HepG2 (cell line): ENCODE data around the gene PRKAR2A. TPM values are rescaled to one million over a fixed set of nuclear protein-coding genes. Genes with fewer than 3 reads are reported as not detected.
"Not testable (repeated sequence)": the region's sequence is repeated elsewhere in the genome, so short reads cannot be mapped to it uniquely, and the experiment has no call there.

Experiments used
- ATAC-seq: fragments of 200-7000 bp; cut with Tn5 transposase; 3 replicates; pipeline ENCODE4 v1.9.1; 2020; ENCODE audit warnings: mild to moderate bottlenecking, moderate library complexity
- BruUV-seq: library from RNA; stranded (reverse); fragments of 400-500 nt; replicated peaks from 2 replicates; lab custom pipeline; 2021; lab: Mats Ljungman, UMichigan
- CTCF ChIA-PET: fragments of 300-600 bp; formaldehyde crosslinking; extraction: SDS; loops from one replicate; lab custom pipeline; 2021; ENCODE audit warnings: low total read pairs, inconsistent platforms, low intra/inter-chr PET ratio; lab: Yijun Ruan, JAX
- POLR2A ChIA-PET: fragments of 350-600 bp; sonication (Branson Sonifier 250); formaldehyde crosslinking; loops from one replicate; lab custom pipeline; 2020; ENCODE audit warnings: antibody characterized with exemption, inconsistent platforms; lab: Yijun Ruan, JAX
- DNase-seq: peaks from one replicate; pipeline ENCODE4 v3.0.0-alpha.2; 2015; ENCODE audit warnings: low spot score
- FAIRE-seq: peaks from 3 replicates; lab custom pipeline; 2011; peaks lifted over from hg19 to GRCh38; lab: Jason Lieb, UNC
- H2AFZ ChIP-seq: one replicate; pipeline ENCODE4 v1.6.1; 2011; ENCODE audit warnings: low read length, inconsistent platforms
- H3K27ac ChIP-seq: fragments of 300-600 bp; 3 replicates; pipeline ENCODE4 v1.8.0; 2011; ENCODE audit warnings: mixed run types, mild to moderate bottlenecking, mixed read lengths, low read length, inconsistent platforms; ENCODE audit not compliant: insufficient read depth; ENCODE audit errors: extremely low read length
- H3K27me3 ChIP-seq, 2 experiments: fragments of 200-600 bp in 1 of 2; 2 replicates in 1 of 2; 3 replicates in 1 of 2; pipeline versions ENCODE4 v1.6.0 to v1.8.0; 2011; ENCODE audit warnings: low read length in 2 of 2, mild to moderate bottlenecking in 2 of 2, moderate library complexity in 2 of 2, inconsistent platforms in 1 of 2; ENCODE audit not compliant: insufficient read depth in 2 of 2, control insufficient read depth in 1 of 2
- H3K36me3 ChIP-seq, 2 experiments: fragments of 200-600 bp in 1 of 2; replicated peaks in 1 of 2; 2 replicates in 1 of 2; 3 replicates in 1 of 2; pipeline versions ENCODE4 v1.5.1 to v1.8.0; 2011; ENCODE audit warnings: low read length in 2 of 2, inconsistent platforms in 1 of 2; ENCODE audit not compliant: insufficient read depth in 2 of 2, control insufficient read depth in 1 of 2
- H3K4me1 ChIP-seq: 2 replicates; pipeline ENCODE4 v1.5.1; 2012; ENCODE audit warnings: low read length, inconsistent platforms; ENCODE audit not compliant: insufficient read depth
- H3K4me2 ChIP-seq: 2 replicates; pipeline ENCODE4 v1.6.0; 2011; ENCODE audit warnings: low read depth, low read length, inconsistent platforms
- H3K4me3 ChIP-seq, 3 experiments: fragments of 200-600 bp in 1 of 3; sonication (generic), shearing (Covaris generic) in 1 of 3; replicated peaks in 1 of 3; 2 replicates each; pipeline ENCODE4 v1.5.1; 2011 to 2016; ENCODE audit warnings: low read length in 3 of 3, inconsistent platforms in 2 of 3, low read depth in 2 of 3, mild to moderate bottlenecking in 2 of 3, control low read depth in 1 of 3, mixed read lengths in 1 of 3; ENCODE audit not compliant: insufficient read depth in 1 of 3
- H3K79me2 ChIP-seq: one replicate; pipeline ENCODE4 v1.6.1; 2011; ENCODE audit warnings: low read length, inconsistent platforms; ENCODE audit not compliant: insufficient read depth
- H3K9ac ChIP-seq: 2 replicates; pipeline ENCODE4 v1.6.0; 2011; ENCODE audit warnings: mild to moderate bottlenecking, low read depth, low read length, inconsistent platforms; ENCODE audit not compliant: insufficient read depth
- H3K9me3 ChIP-seq: 2 replicates; pipeline ENCODE4 v1.5.1; 2012; ENCODE audit warnings: mild to moderate bottlenecking, low read length
- H4K20me1 ChIP-seq: 2 replicates; pipeline ENCODE4 v1.6.0; 2011; ENCODE audit warnings: inconsistent platforms, mild to moderate bottlenecking, low read length, moderate library complexity; ENCODE audit not compliant: insufficient read depth
- WGBS: methylation state at CpG from one replicate; pipeline ENCODE4 v1.1.6; 2017; ENCODE audit warnings: low lambda C conversion rate; 5-methylcytosine and 5-hydroxymethylcytosine counted together
- in situ Hi-C: cut with HindIII; loops from 2 replicates; pipeline ENCODE4 v1.10.0; 2017; ENCODE audit warnings: low pct_unique_long_range_greater_than_20kb; ENCODE audit not compliant: extremely low pct_ligation_motif_present
- intact Hi-C: fragments of 100-400 bp; cut with micrococcal nuclease; formaldehyde crosslinking; loops from one replicate; pipeline ENCODE4 v1.10.0; 2022; ENCODE audit not compliant: unreplicated experiment
- polyA plus RNA-seq, 8 experiments: library from polyadenylated mRNA; depleted of rRNA in 3 of 8; stranded (reverse) in 7 of 8; unstranded in 1 of 8; fragments of >200 nt; fragmentation: Illumina TruSeq in 4 of 8; extraction: Trizol in 4 of 8; gene quantifications; 2 replicates each; pipeline versions ENCODE4 v1.2.1 to v1.2.3, GENCODE V29; 2011 to 2016; ENCODE audit warnings: low read depth in 4 of 8, missing spikeins in 1 of 8, mixed read lengths in 1 of 8; ENCODE audit not compliant: insufficient read depth in 1 of 8
- total RNA-seq, 5 experiments: library from RNA; depleted of rRNA; stranded (reverse); fragments of >200 nt; fragmentation: Illumina TruSeq; extraction: Trizol; gene quantifications; 2 replicates each; pipeline ENCODE4 v1.2.3, GENCODE V29; 2016; ENCODE audit warnings: low read depth in 1 of 5
- TF ChIP-seq, protein P1 (sequence below): IDR thresholded peaks from 2 replicates; pipeline ENCODE4 v1.6.1; 2016; ENCODE audit warnings: low read depth

Gene PRKAR2A
- total and polyA plus RNA-seq, 2 of the 13 experiments (the other 11 are each of a cell fraction or from before 2014, with no cell fraction given): 11.8 to 29.2 TPM

DNA sequence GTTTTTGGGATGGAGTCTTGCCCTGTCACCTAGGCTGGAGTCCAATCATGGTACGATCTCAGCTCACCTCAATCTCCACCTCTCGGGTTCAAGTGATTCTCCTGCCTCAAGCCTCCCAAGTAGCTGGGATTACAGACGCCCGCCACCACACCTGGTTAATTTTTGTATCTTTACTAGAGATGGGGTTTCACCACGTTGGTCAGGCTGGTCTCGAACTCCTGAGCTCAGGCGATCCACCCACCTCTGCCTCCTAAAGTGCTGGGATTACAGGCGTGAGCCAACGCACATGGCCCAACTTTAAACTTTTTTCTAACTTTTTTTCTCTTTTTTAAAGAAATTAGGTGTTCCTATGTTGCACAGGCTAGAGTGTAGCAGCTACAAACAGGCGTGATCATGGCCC is 19.8 kb downstream of the PRKAR2A start:
- H3K27me3 ChIP-seq, FAIRE-seq: not testable (repeated sequence)

DNA sequence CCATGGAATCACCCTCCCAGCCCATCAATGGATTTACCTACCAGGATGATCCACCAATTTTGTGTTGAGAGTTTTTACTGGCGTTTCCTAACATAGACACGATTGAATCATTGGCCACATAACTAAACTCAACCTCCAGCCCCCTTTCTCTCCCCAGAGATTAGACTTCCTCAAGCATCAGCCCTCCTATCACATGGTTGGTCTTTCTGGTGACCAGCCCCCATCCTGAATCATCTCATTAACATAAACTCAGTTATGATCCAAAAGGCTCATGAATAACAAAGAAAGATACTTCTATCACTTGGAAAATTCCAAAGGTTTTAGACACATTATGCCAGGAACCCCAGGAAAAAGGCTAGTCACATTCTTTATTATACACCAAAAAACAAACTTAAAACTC is 21.2 kb downstream of the PRKAR2A start:
- Histone ChIP-seq H3K36me3 (no peaks in the 10 kb centered on the region; a peak in 1 of 5 replicates), H3K4me2 (no peak overlapping the region), H3K4me1 (0 out of 2 replicates have a peak, but pooled peaks cover 6% of the 10 kb centered on the region), H3K27ac (no peak overlapping the region), H3K79me2 (no peaks in the 10 kb centered on the region), H3K9me3 (no peaks in the 10 kb centered on the region), H2AFZ (no peak overlapping the region), H4K20me1 (no peaks in the 10 kb centered on the region), H3K4me3 (no peak overlapping the region), H3K27me3 (no peaks in the 10 kb centered on the region), H3K9ac (no peak overlapping the region)
- ChIA-PET CTCF (no interaction called here), POLR2A (no interaction called here)
- in situ Hi-C loops (no loop called here), intact Hi-C loops (no loop called here)
- FAIRE-seq: no peak
- no peak for ATAC-seq
- no peak for DNase-seq
- BruUV-seq: no TSS peak
- TF ChIP-seq, protein P1, sequence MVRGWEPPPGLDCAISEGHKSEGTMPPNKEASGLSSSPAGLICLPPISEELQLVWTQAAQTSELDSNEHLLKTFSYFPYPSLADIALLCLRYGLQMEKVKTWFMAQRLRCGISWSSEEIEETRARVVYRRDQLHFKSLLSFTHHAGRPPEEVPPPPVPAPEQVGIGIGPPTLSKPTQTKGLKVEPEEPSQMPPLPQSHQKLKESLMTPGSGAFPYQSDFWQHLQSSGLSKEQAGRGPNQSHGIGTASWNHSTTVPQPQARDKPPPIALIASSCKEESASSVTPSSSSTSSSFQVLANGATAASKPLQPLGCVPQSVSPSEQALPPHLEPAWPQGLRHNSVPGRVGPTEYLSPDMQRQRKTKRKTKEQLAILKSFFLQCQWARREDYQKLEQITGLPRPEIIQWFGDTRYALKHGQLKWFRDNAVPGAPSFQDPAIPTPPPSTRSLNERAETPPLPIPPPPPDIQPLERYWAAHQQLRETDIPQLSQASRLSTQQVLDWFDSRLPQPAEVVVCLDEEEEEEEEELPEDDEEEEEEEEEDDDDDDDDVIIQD (CRISPR knock-in tag): no peak
- 93% methylated on average over 2 of the region's 2 CpGs for WGBS

More for the DNA sequence above, 19.8 kb downstream of the PRKAR2A start:
- H3K9me3 ChIP-seq, POLR2A ChIA-PET, H2AFZ ChIP-seq, DNase-seq, H3K36me3 ChIP-seq, intact Hi-C loops, H3K4me2 ChIP-seq, in situ Hi-C loops, H4K20me1 ChIP-seq, BruUV-seq, H3K27ac ChIP-seq, CTCF ChIA-PET, ATAC-seq, H3K4me1 ChIP-seq, H3K4me3 ChIP-seq, H3K79me2 ChIP-seq, H3K9ac ChIP-seq: not testable (repeated sequence)
- 95% methylated on average over 10 of the region's 10 CpGs for WGBS
